Measurements from ENCODE around the gene CCSER1.

The CCSER1 gene

GRCh38 chr4:90124276-90124675 lies 2.9 kb upstream of the CCSER1 start:
- TF ChIP-seq CTCF (IDR thresholded peaks at IDR 0.05; ENCODE audit: low read depth, low read length), result no peak
- DNase-seq (ENCODE audit: low read depth, low spot score), result no peak
- in situ Hi-C loops (cut with HindIII; ENCODE audit: low sequenced_read_pairs), result no loop called here
- H3K4me3 ChIP-seq (ENCODE audit: low read depth, low read length), result no peak overlapping the region

- in situ Hi-C loops (cut with HindIII; ENCODE audit: low sequenced_read_pairs), result no loop called here
- DNase-seq (ENCODE audit: low read depth, low spot score), result peak; percentile 3
- H3K4me3 ChIP-seq (ENCODE audit: low read depth, low read length), result peak overlapping the region; percentile 53
- no peak for TF ChIP-seq CTCF (IDR thresholded peaks at IDR 0.05; ENCODE audit: low read depth, low read length)
These were observed 389 bp upstream of the CCSER1 start for GRCh38 chr4:90126805-90127204.

GRCh38 chr4:90127706-90128345 lies 632 bp downstream of the CCSER1 start:
- DNase-seq (ENCODE audit: low read depth, low spot score), result peak; percentile 5
- in situ Hi-C loops (cut with HindIII; ENCODE audit: low sequenced_read_pairs), result no loop called here
- H3K4me3 ChIP-seq (ENCODE audit: low read depth, low read length), result peak overlapping the region; percentile 53
- no peak for TF ChIP-seq CTCF (IDR thresholded peaks at IDR 0.05; ENCODE audit: low read depth, low read length)

GRCh38 chr4:90128961-90129495 lies 1.8 kb downstream of the CCSER1 start:
- H3K4me3 ChIP-seq (ENCODE audit: low read depth, low read length), result no peak overlapping the region
- no peak for TF ChIP-seq CTCF (IDR thresholded peaks at IDR 0.05; ENCODE audit: low read depth, low read length)
- DNase-seq (ENCODE audit: low read depth, low spot score), result no peak
- in situ Hi-C loops (cut with HindIII; ENCODE audit: low sequenced_read_pairs), result no loop called here

- H3K4me3 ChIP-seq (ENCODE audit: low read depth, low read length), result no peak overlapping the region
- in situ Hi-C loops (cut with HindIII; ENCODE audit: low sequenced_read_pairs), result no loop called here
- TF ChIP-seq CTCF (IDR thresholded peaks at IDR 0.05; ENCODE audit: low read depth, low read length), result no peak
- DNase-seq (ENCODE audit: low read depth, low spot score), result no peak
These were observed 2.9 kb downstream of the CCSER1 start for GRCh38 chr4:90130076-90130475.

- no peak for TF ChIP-seq CTCF (IDR thresholded peaks at IDR 0.05; ENCODE audit: low read depth, low read length)
- no peak overlapping the region for H3K4me3 ChIP-seq (ENCODE audit: low read depth, low read length)
- DNase-seq (ENCODE audit: low read depth, low spot score), result no peak
- in situ Hi-C loops (cut with HindIII; ENCODE audit: low sequenced_read_pairs), result no loop called here
These were observed 10.4 kb downstream of the CCSER1 start for GRCh38 chr4:90137555-90137954.

All from astrocyte of the spinal cord (primary cell).